ENCODE measurements around the gene PDE4D.

Gene PDE4D

GRCh38 chr5:59519338-59519737 lies 374.2 kb downstream of the PDE4D start:
- no peak for TF ChIP-seq Cebpa-rat (IDR thresholded peaks at IDR 0.05)
- Histone ChIP-seq H3K36me3 (no peaks in the 10 kb centered on the region), H3K27ac (no peak overlapping the region), H3K4me3 (no peak overlapping the region), H3K9me3 (peaks cover 11% of the 10 kb centered on the region), H3K4me1 (no peaks in the 10 kb centered on the region), H3K9ac (no peak overlapping the region), H3K4me2 (no peak overlapping the region), H3K27me3 (no peaks in the 10 kb centered on the region), H4K20me1 (no peaks in the 10 kb centered on the region)

DNA sequence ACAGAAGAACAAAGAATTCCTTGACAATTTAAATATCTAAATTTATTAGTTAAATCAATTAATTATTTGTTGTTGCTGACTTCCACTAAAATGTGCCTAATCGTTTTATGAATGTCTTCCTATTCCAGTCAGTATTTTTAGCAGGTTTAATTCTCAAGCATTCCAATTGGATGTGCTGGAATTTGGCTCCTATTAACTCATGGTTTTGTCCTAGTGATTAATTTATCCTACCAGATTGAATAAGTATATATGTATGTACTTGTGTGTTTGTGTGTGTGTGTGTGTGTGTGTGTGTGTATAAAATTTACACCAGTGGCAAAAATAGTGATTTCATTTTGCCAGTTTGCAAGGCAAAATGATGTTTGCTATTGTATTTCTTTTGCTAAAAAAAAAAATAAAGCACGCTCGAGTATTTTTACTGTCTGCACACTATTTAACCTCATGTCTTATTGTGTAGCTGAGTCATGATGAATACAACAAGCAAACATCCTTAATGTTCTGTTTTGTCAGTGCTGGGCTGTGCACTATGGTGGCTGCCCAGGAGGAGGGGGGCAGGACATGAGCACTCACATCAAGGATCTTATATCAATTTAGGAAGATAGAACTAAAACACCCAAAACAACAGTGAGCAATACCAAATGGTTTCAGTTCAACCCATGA lies 375.5 kb downstream of the PDE4D start:
- Histone ChIP-seq H3K27ac (no peak overlapping the region), H3K4me2 (no peak overlapping the region), H3K9ac (no peak overlapping the region), H3K27me3 (no peaks in the 10 kb centered on the region), H4K20me1 (no peaks in the 10 kb centered on the region), H3K36me3 (no peaks in the 10 kb centered on the region), H3K9me3 (no peaks in the 10 kb centered on the region), H3K4me1 (no peaks in the 10 kb centered on the region), H3K4me3 (no peak overlapping the region)
- no peak for TF ChIP-seq Cebpa-rat (IDR thresholded peaks at IDR 0.05)

DNA sequence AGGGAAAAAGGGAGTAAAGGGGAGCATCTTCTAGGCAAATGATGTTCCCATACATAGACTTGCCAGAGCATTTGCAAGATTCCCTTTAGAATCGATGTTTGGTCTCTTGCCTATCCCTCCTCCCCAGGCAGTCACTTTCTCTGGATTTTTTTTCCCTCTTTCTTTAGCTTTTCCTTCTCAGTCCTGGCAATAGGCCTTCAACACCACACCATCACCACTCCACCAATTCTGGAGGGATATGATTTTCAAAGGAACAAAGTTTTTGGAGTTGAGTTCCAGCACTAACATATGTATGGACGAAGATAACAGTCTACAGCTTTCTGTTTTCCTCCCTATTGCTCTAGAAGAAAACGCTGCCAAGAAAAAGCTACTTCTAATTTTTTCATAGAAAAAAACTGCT lies 377.4 kb downstream of the PDE4D start:
- no peak for TF ChIP-seq Cebpa-rat (IDR thresholded peaks at IDR 0.05)
- Histone ChIP-seq H3K4me1 (no peaks in the 10 kb centered on the region), H3K4me2 (no peak overlapping the region)

GRCh38 chr5:59506285-59506877 lies 387.1 kb downstream of the PDE4D start:
- H3K4me1 ChIP-seq: no peaks in the 10 kb centered on the region
- H3K27me3 ChIP-seq: no peaks in the 10 kb centered on the region
- H4K20me1 ChIP-seq: no peaks in the 10 kb centered on the region
- no peaks in the 10 kb centered on the region for H3K36me3 ChIP-seq
- TF ChIP-seq Cebpa-rat (IDR thresholded peaks at IDR 0.05): no peak
- no peaks in the 10 kb centered on the region for H3K9me3 ChIP-seq
- H3K4me3 ChIP-seq: no peak overlapping the region
- no peak overlapping the region for H3K27ac ChIP-seq
- no peak overlapping the region for H3K4me2 ChIP-seq
- no peak overlapping the region for H3K9ac ChIP-seq

More for the DNA sequence above, 377.4 kb downstream of the PDE4D start:
- H3K36me3 ChIP-seq: no peaks in the 10 kb centered on the region
- H3K27ac ChIP-seq: no peak overlapping the region
- H3K27me3 ChIP-seq: no peaks in the 10 kb centered on the region
- H4K20me1 ChIP-seq: no peaks in the 10 kb centered on the region
- no peak overlapping the region for H3K9ac ChIP-seq
- H3K4me3 ChIP-seq: no peak overlapping the region
- no peaks in the 10 kb centered on the region for H3K9me3 ChIP-seq

DNA sequence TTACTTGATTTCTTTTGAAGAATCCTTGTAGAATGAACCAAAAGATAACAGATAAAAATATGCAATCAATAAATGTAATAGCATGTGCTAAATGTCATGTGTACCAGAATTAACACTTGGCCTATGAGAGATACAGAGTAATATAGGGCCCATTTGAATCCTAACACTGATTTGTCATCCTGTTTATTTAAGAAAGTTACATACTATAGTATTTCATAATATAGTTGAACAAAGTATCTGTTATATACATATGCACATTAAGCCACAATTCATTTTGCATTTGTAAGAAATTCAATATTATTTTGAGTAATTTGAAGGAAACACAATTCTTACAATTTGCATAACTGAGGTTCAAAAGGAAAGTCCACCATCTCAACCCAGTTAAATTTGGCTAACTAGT lies 389.5 kb downstream of the PDE4D start:
- no peak for TF ChIP-seq Cebpa-rat (IDR thresholded peaks at IDR 0.05)
- H3K4me1 ChIP-seq: peaks cover 6% of the 10 kb centered on the region; the same call in 1 of the 2 replicates
- H3K36me3 ChIP-seq: no peaks in the 10 kb centered on the region
- no peak overlapping the region for H3K4me3 ChIP-seq
- H3K9ac ChIP-seq: no peak overlapping the region
- H3K9me3 ChIP-seq: no peaks in the 10 kb centered on the region
- H3K27ac ChIP-seq: no peak overlapping the region
- no peaks in the 10 kb centered on the region for H3K27me3 ChIP-seq
- H4K20me1 ChIP-seq: no peaks in the 10 kb centered on the region
- H3K4me2 ChIP-seq: no peak overlapping the region

DNA sequence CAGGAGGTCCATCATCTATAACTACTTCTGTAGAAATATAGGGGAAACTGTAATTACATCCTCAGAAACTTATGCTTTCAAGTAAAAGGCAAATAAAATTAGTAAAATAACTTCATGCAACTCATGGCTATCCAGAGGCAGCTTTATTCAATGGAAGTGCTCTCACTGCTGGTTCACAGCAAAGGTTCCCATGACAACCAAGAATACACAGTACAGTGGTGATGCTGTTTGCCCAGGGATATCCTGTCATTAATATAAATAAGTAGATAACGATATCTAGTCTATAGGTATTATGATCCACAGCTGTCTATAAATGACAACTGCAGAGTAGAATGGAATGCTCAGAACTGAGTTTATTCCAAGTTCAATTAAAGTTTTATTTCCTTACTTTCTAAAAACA lies 390.3 kb downstream of the PDE4D start:
- H3K4me3 ChIP-seq: no peak overlapping the region
- no peaks in the 10 kb centered on the region for H3K9me3 ChIP-seq
- no peak overlapping the region for H3K9ac ChIP-seq
- peaks cover 11% of the 10 kb centered on the region; the same call in 1 of the 2 replicates for H3K4me1 ChIP-seq
- H3K4me2 ChIP-seq: no peak overlapping the region
- TF ChIP-seq Cebpa-rat (IDR thresholded peaks at IDR 0.05): no peak
- H3K27ac ChIP-seq: no peak overlapping the region
- H3K27me3 ChIP-seq: no peaks in the 10 kb centered on the region
- H3K36me3 ChIP-seq: no peaks in the 10 kb centered on the region
- H4K20me1 ChIP-seq: no peaks in the 10 kb centered on the region

GRCh38 chr5:59501316-59501715 lies 392.2 kb downstream of the PDE4D start:
- no peak overlapping the region for H3K4me3 ChIP-seq
- H4K20me1 ChIP-seq: no peaks in the 10 kb centered on the region
- TF ChIP-seq Cebpa-rat (IDR thresholded peaks at IDR 0.05): no peak
- no peak overlapping the region for H3K4me2 ChIP-seq
- no peaks in the 10 kb centered on the region for H3K27me3 ChIP-seq
- H3K9me3 ChIP-seq: peaks cover 4% of the 10 kb centered on the region
- H3K36me3 ChIP-seq: no peaks in the 10 kb centered on the region
- H3K27ac ChIP-seq: no peak overlapping the region
- H3K9ac ChIP-seq: no peak overlapping the region
- H3K4me1 ChIP-seq: peaks cover 11% of the 10 kb centered on the region; the same call in 1 of the 2 replicates

DNA sequence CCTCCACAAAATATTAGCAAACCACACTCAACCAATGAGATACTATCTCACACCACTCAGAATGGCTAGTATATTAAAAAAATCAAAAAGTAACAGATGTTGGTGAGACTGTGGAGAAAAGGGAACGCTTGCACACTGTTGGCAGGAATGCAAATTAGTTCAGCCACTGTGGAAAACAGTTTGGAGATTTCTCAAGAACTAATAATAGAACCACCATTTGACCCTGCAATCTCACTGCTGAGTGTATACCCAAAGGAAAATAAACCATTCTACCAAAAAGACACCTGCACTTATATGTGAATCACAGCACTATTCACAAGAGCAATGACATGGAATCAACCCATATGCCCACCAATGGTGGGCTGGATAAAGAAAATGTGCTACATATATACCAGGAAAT lies 393.5 kb downstream of the PDE4D start:
- H3K4me3 ChIP-seq: no peak overlapping the region
- no peaks in the 10 kb centered on the region for H4K20me1 ChIP-seq
- no peaks in the 10 kb centered on the region for H3K36me3 ChIP-seq
- no peak overlapping the region for H3K9ac ChIP-seq
- H3K4me1 ChIP-seq: peaks cover 11% of the 10 kb centered on the region; the same call in 1 of the 2 replicates
- H3K9me3 ChIP-seq: peaks cover 6% of the 10 kb centered on the region
- H3K4me2 ChIP-seq: peak overlapping the region; percentile 1; the same call in 1 of the 2 replicates
- TF ChIP-seq Cebpa-rat (IDR thresholded peaks at IDR 0.05): no peak
- no peak overlapping the region for H3K27ac ChIP-seq
- H3K27me3 ChIP-seq: no peaks in the 10 kb centered on the region

DNA sequence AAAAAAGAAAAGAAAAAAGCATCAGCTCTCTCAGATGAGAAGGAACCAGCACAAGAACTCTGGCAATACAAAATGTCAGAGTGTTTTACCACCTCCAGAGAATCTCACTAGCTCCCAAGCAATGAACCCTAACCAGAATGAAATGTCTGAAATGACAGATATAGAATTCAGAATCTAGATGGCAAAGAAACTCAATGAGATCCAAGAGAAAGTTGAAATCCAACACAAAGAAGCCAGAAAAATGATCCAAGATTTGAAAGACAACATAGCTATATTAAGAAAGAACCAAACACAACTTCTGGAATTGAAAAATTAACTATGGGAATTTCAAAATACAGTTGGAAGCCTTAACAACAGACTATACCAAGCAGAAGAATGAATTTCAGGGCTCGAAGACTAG lies 396.3 kb downstream of the PDE4D start:
- Histone ChIP-seq H4K20me1 (no peaks in the 10 kb centered on the region), H3K27me3 (no peaks in the 10 kb centered on the region), H3K9me3 (peaks cover 6% of the 10 kb centered on the region), H3K4me3 (no peak overlapping the region), H3K4me1 (peaks cover 11% of the 10 kb centered on the region; the same call in 1 of the 2 replicates), H3K36me3 (no peaks in the 10 kb centered on the region), H3K9ac (no peak overlapping the region), H3K4me2 (no peak overlapping the region), H3K27ac (no peak overlapping the region)
- no peak for TF ChIP-seq Cebpa-rat (IDR thresholded peaks at IDR 0.05)

DNA sequence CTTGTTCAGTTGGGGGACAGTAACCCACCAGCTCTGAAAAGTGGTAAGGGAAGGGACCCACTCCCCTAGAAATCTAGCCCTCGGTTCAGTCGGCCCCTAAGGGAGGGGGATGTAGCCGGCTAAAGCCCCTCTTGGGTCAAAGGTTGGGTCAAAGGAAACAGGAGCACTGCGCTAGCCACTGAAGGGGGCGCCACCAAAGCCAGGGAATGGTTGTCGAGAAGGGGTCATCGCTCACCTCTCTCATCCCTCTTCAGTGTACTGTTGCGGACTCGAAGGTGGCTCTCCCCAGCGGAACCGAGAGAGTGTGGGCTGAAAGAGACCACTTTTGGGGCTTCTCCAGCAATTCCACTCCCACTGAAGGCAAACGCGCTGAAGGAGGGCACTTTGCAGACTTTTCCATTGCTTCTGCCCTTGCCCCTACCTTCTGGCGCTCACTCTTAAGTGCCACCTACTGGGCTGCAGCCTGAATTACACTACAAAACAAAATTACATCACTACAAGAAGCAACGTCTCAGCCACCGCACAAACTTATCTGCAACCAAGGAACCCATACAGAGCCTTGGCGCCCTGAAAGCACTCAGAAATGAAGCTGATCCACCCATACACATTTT lies 396.9 kb downstream of the PDE4D start:
- Histone ChIP-seq H3K4me3 (no peak overlapping the region), H3K4me1 (peaks cover 11% of the 10 kb centered on the region; the same call in 1 of the 2 replicates), H3K36me3 (no peaks in the 10 kb centered on the region), H3K4me2 (no peak overlapping the region), H3K9ac (no peak overlapping the region), H3K9me3 (peaks cover 6% of the 10 kb centered on the region), H3K27ac (no peak overlapping the region), H4K20me1 (no peaks in the 10 kb centered on the region), H3K27me3 (no peaks in the 10 kb centered on the region)
- no peak for TF ChIP-seq Cebpa-rat (IDR thresholded peaks at IDR 0.05)
